Activated CD8-positive, alpha-beta T cell treated with anti-CD3 and anti-CD28 coated beads, Interleukin-2, amount 10 ng/mL, durations not matched to agents 7 days and 5 days (primary cell): ENCODE results near the gene NLGN1. TPM values are rescaled to one million over a fixed set of nuclear protein-coding genes. Genes with fewer than 3 reads are reported as not detected.

ENCODE experiments used
- ATAC-seq: fragments of 150-1000 bp; cut with Tn5 transposase; one replicate; pipeline ENCODE4 v1.10.0; 2021; ENCODE audit warnings: moderate library complexity
- CTCF ChIA-PET: fragments of 350-600 bp; sonication (Branson Sonifier 250); formaldehyde crosslinking; loops from one replicate; lab custom pipeline; 2021; ENCODE audit warnings: antibody characterized with exemption; lab: Charles Lee
- POLR2A ChIA-PET: fragments of 350-600 bp; sonication (Branson Sonifier 250); formaldehyde crosslinking; loops from one replicate; lab custom pipeline; 2021; ENCODE audit warnings: antibody characterized with exemption; lab: Charles Lee
- DNase-seq: peaks from one replicate; pipeline ENCODE4 v3.0.0-alpha.2; 2020
- H3K27ac Mint-ChIP-seq: one replicate; pipeline ENCODE4 v1.8.0; 2021; ENCODE audit warnings: mild to moderate bottlenecking, mixed read lengths
- H3K27me3 Mint-ChIP-seq: one replicate; pipeline ENCODE4 v1.8.0; 2021; ENCODE audit warnings: low read depth, mixed read lengths
- H3K36me3 Mint-ChIP-seq: one replicate; pipeline ENCODE4 v1.8.0; 2021; ENCODE audit warnings: low read depth, mixed read lengths
- H3K4me1 Mint-ChIP-seq: one replicate; pipeline ENCODE4 v1.8.0; 2021; ENCODE audit warnings: low read depth, mixed read lengths
- H3K4me3 Mint-ChIP-seq: one replicate; pipeline ENCODE4 v1.8.0; 2021; ENCODE audit warnings: mild to moderate bottlenecking, mixed read lengths
- H3K9me3 Mint-ChIP-seq: one replicate; pipeline ENCODE4 v1.8.0; 2022; ENCODE audit warnings: mixed read lengths; ENCODE audit not compliant: insufficient read depth
- total RNA-seq, 2 experiments: library from RNA; stranded (reverse); gene quantifications; one replicate each; pipeline ENCODE4 v1.2.3, GENCODE V29; 2021

The NLGN1 gene
- total RNA-seq, 2 experiments from 2014 or later, result not detected

GRCh38 chr3:174270841-174271240, 873.3 kb downstream of the NLGN1 start:
- Mint-ChIP-seq H3K36me3 (no peaks in the 10 kb centered on the region), H3K9me3 (no peaks in the 10 kb centered on the region), H3K27me3 (no peaks in the 10 kb centered on the region), H3K4me3 (no peak overlapping the region), H3K27ac (no peak overlapping the region), H3K4me1 (no peaks in the 10 kb centered on the region)
- DNase-seq (no peak), ATAC-seq (no peak)
- CTCF ChIA-PET, result no interaction called here
- POLR2A ChIA-PET, result no interaction called here

GRCh38 chr3:174275336-174275735, 877.8 kb downstream of the NLGN1 start:
- ChIA-PET POLR2A (no interaction called here), CTCF (no interaction called here)
- Mint-ChIP-seq H3K27me3 (no peaks in the 10 kb centered on the region), H3K4me3 (no peak overlapping the region), H3K4me1 (no peaks in the 10 kb centered on the region), H3K9me3 (no peaks in the 10 kb centered on the region), H3K36me3 (no peaks in the 10 kb centered on the region), H3K27ac (no peak overlapping the region)
- DNase-seq (no peak), ATAC-seq (no peak)

DNA sequence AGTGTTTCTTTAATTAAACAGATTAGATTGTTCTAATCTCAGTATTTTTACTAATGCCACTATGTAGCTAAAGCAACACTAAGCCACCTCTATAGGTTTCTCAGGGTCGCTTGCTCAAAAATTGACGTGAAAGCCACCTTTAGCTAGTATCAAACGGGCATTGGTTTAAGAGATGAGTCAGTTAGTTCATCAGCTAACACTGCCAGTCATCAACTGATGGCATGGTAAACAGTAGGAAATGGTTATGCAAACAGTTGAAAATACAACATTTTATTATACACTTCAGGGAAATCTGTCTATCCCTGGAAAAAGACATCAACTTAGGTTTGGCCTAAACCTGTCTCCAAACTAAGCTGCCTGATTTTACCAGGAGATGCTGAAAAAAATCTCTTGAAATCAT, 879.3 kb downstream of the NLGN1 start:
- no peak for ATAC-seq
- Mint-ChIP-seq H3K36me3 (no peaks in the 10 kb centered on the region), H3K9me3 (no peaks in the 10 kb centered on the region), H3K4me3 (no peak overlapping the region), H3K27me3 (no peaks in the 10 kb centered on the region), H3K27ac (no peak overlapping the region), H3K4me1 (no peaks in the 10 kb centered on the region)
- CTCF ChIA-PET, result no interaction called here
- POLR2A ChIA-PET, result no interaction called here
- no peak for DNase-seq

DNA sequence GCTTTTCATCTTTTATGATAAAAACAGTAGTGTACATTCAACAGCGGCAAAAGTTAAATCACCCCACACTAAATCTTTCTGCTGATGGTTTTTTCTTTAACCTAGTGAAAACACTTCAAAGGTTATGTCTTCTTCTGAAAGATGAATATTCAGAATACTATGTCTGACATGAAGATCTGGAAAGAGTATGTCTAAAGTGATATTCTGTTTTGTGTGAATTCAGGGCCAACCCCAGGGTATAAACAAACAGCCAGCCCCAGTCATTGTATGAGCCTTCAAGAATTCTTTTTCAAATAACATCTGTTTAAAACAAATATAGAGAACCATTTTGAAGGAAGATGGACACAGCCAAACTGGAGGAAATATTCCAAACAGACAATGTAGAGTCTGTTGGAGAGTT, 880.5 kb downstream of the NLGN1 start:
- ATAC-seq, result no peak
- no peaks in the 10 kb centered on the region for H3K36me3 Mint-ChIP-seq
- H3K27me3 Mint-ChIP-seq, result no peaks in the 10 kb centered on the region
- POLR2A ChIA-PET, result no interaction called here
- CTCF ChIA-PET, result no interaction called here
- H3K4me1 Mint-ChIP-seq, result no peaks in the 10 kb centered on the region
- H3K9me3 Mint-ChIP-seq, result no peaks in the 10 kb centered on the region
- DNase-seq, result no peak
- H3K27ac Mint-ChIP-seq, result no peak overlapping the region
- H3K4me3 Mint-ChIP-seq, result no peak overlapping the region

- ChIA-PET POLR2A (no interaction called here), CTCF (no interaction called here)
- H3K36me3 Mint-ChIP-seq, result no peaks in the 10 kb centered on the region
- H3K4me3 Mint-ChIP-seq, result no peak overlapping the region
- DNase-seq, result no peak
- ATAC-seq, result no peak
- H3K27me3 Mint-ChIP-seq, result no peaks in the 10 kb centered on the region
- no peak overlapping the region for H3K27ac Mint-ChIP-seq
- H3K9me3 Mint-ChIP-seq, result no peaks in the 10 kb centered on the region
- no peaks in the 10 kb centered on the region for H3K4me1 Mint-ChIP-seq
These were observed 882.6 kb downstream of the NLGN1 start for GRCh38 chr3:174280186-174280585.

- ATAC-seq (no peak), DNase-seq (no peak)
- Mint-ChIP-seq H3K27ac (no peak overlapping the region), H3K27me3 (no peaks in the 10 kb centered on the region), H3K4me1 (no peaks in the 10 kb centered on the region), H3K36me3 (no peaks in the 10 kb centered on the region), H3K4me3 (no peak overlapping the region), H3K9me3 (no peaks in the 10 kb centered on the region)
- CTCF ChIA-PET, result no interaction called here
- POLR2A ChIA-PET, result no interaction called here
These were observed 887.8 kb downstream of the NLGN1 start for GRCh38 chr3:174285242-174285864.

DNA sequence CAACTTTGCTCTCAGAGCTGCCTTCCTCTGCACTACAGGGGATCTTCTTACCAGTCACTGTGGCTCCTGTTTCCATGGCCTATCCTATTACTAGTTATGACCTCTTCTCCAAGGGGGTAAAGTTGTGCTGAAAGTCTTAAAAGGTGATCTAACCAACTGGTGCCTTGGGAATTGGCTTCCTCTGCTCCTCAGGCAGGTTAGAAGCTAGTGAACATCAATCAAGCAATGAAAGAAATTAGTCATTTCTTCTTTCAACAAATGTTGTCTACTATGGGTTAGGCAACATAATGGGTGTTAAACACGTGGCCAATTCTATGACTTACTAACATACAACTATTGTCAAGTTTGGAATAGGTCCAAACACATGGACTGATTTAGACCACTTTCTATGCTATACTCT, 890.2 kb downstream of the NLGN1 start:
- CTCF ChIA-PET, result no interaction called here
- DNase-seq (no peak), ATAC-seq (no peak)
- Mint-ChIP-seq H3K9me3 (no peaks in the 10 kb centered on the region), H3K4me1 (no peaks in the 10 kb centered on the region), H3K4me3 (no peak overlapping the region), H3K27ac (no peak overlapping the region), H3K27me3 (no peaks in the 10 kb centered on the region), H3K36me3 (no peaks in the 10 kb centered on the region)
- POLR2A ChIA-PET, result no interaction called here

DNA sequence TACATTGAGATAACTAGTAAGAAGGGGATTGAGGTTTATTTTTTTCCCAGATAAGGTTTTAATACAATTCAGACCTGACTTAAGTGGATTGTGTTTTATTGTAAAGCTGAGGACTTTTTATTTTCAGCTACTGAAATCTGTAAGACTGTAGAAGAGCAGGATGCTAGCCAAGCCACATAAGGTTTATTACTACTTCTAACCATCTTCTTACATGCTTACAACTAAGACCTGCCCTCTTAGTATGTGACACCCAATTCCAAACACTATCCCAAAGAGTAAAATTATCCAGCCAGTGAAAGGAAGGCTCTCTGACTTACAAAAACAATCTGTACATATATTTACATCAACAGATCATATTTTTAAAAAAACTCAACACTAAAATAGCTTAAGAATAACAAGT, 897.1 kb downstream of the NLGN1 start:
- no peak for DNase-seq
- Mint-ChIP-seq H3K27ac (no peak overlapping the region), H3K9me3 (no peaks in the 10 kb centered on the region), H3K4me1 (no peaks in the 10 kb centered on the region), H3K27me3 (no peaks in the 10 kb centered on the region), H3K4me3 (no peak overlapping the region), H3K36me3 (no peaks in the 10 kb centered on the region)
- ATAC-seq, result no peak
- ChIA-PET CTCF (no interaction called here), POLR2A (no interaction called here)

DNA sequence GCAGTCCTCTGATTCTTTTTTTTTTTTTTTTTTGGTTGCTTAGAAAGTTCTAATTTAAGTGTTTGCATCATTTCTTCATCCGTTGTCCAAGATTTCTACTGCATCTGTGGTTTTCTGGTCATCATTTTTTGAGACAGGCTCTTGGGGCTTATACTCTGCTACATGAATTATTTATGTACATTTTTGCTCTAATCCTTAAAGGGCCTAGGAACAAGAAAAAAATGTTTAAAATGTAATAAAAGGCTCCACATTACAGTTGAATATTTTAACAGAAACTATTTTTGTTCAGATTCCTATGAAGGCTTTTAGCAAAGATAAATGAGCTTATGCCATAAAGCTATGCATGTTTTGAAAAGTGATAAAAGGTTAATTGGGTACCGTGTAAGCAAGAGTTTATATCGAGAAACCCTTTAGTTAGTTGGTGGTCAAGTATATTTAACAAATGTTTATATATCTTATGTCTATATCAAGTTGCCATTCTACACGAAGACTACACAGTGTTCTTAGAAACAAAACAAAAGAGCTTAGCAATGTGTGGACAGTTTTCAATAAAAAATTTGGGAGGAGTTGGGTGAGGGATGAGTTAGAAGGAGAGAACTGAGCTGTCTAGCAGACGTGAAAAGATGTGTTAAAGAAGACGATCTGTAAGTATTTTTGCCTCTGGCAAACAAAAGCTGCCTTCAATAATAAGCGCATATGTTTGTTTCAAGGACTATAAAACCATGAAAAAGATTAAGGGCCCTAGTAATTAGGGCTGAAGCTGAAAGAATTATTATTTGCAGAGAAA, 898.0 kb downstream of the NLGN1 start:
- no peak overlapping the region for H3K27ac Mint-ChIP-seq

GRCh38 chr3:174302746-174303315, 905.3 kb downstream of the NLGN1 start:
- ATAC-seq (no peak), DNase-seq (no peak)
- H3K4me1 Mint-ChIP-seq, result no peaks in the 10 kb centered on the region
- no peaks in the 10 kb centered on the region for H3K27me3 Mint-ChIP-seq
- H3K9me3 Mint-ChIP-seq, result no peaks in the 10 kb centered on the region
- ChIA-PET POLR2A (no interaction called here), CTCF (no interaction called here)
- no peaks in the 10 kb centered on the region for H3K36me3 Mint-ChIP-seq
- H3K4me3 Mint-ChIP-seq, result no peak overlapping the region
- no peak overlapping the region for H3K27ac Mint-ChIP-seq

More for the DNA sequence above, 898.0 kb downstream of the NLGN1 start:
- no peak overlapping the region for H3K4me3 Mint-ChIP-seq
- ChIA-PET CTCF (no interaction called here), POLR2A (no interaction called here)
- no peaks in the 10 kb centered on the region for H3K4me1 Mint-ChIP-seq
- ATAC-seq (no peak), DNase-seq (no peak)
- H3K36me3 Mint-ChIP-seq, result no peaks in the 10 kb centered on the region
- H3K27me3 Mint-ChIP-seq, result no peaks in the 10 kb centered on the region
- no peaks in the 10 kb centered on the region for H3K9me3 Mint-ChIP-seq

- no peaks in the 10 kb centered on the region for H3K4me1 Mint-ChIP-seq
- no peak overlapping the region for H3K27ac Mint-ChIP-seq
- ChIA-PET CTCF (no interaction called here), POLR2A (no interaction called here)
- ATAC-seq (no peak), DNase-seq (no peak)
- no peaks in the 10 kb centered on the region for H3K27me3 Mint-ChIP-seq
- H3K4me3 Mint-ChIP-seq, result no peak overlapping the region
- no peaks in the 10 kb centered on the region for H3K36me3 Mint-ChIP-seq
- no peaks in the 10 kb centered on the region for H3K9me3 Mint-ChIP-seq
These were observed 906.5 kb downstream of the NLGN1 start for GRCh38 chr3:174303907-174304560.

GRCh38 chr3:174308736-174309135, 911.2 kb downstream of the NLGN1 start:
- no peak overlapping the region for H3K27ac Mint-ChIP-seq
- ChIA-PET CTCF (no interaction called here), POLR2A (no interaction called here)
- no peak overlapping the region for H3K4me3 Mint-ChIP-seq
- no peaks in the 10 kb centered on the region for H3K4me1 Mint-ChIP-seq
- no peaks in the 10 kb centered on the region for H3K27me3 Mint-ChIP-seq
- no peaks in the 10 kb centered on the region for H3K36me3 Mint-ChIP-seq
- DNase-seq, result no peak
- ATAC-seq, result no peak
- H3K9me3 Mint-ChIP-seq, result no peaks in the 10 kb centered on the region
